Left hindlimb (tissue), 1 donor: ENCODE data around the gene COL18A1.
"Not testable (repeated sequence)": the region's sequence is repeated elsewhere in the genome, so short reads cannot be mapped to it uniquely, and the experiment has no call there.

Source experiments
- DNase-seq: peaks from one replicate; pipeline ENCODE4 v3.0.0-alpha.2; 2018

Gene COL18A1

DNA sequence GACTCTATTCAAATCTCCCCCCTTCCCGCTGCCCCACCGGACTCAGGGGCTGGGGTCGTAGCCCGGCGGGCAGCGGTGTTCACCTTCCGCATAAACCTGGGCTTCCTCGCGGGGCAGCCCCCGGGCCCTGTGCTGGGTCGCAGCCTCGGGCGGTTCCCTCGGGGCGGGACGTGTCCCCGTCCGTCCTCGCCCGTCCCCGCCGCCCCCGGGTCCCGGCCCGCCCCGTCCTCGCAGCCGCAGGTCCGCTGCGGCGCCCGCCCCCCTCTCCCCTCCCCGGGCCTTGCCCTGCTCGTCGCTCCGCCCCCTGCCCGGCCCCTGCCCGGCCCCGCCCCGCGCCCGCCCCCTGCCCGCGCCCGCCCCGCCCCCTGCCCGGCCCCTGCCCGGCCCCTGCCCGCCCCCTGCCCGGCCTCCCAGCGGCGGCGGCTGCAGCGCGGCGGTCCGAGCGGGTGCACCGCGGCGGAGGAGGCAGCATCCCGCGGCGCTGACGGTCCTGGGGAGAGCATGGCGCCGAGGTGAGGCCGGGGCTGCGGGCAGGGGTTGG is at the start of gene COL18A1:
Gene COL18A1, plus strand, starts transcription at position 436 of the 541 bp plus-strand sequence. Its CDS starts 66 bp downstream, at position 502.
- peak; percentile 83 for DNase-seq

DNA sequence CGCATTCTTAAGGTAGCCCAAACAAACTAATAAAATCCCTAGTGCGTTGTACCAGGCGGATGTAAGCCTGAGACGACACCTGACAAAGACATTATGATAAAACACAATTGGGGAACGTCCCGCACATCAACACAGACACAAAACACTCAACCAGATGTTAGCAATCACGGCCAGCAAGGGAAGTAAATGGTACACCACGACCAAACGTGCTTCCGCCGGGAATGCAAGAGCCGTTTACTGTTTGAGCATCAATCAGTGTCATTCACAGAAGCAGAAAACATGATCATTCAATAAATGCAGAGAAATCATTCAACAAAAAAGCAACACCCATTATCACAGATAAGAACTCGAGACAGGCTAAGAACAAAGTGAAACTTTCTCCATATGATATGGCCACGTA is 49.4 kb upstream of the COL18A1 start:
- no peak for DNase-seq

DNA sequence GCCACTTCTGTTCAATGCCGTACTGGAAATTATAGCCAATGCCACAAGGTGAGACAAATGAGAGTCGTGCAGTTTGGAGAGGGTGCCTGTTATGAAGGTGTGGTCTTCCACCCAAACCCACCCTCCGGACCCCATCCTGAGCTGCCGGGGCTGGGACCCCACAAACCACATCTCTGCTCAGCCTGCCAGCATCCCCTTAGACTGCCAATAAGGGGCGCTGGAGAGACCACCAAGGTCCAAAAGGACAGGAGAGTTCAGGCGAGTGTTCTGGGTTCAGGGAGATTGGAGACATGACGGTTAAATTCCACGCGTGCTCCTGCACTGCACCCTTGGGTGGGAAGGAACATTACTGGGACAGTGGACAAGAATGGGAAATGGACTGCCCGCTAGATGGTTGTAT is 48.7 kb upstream of the COL18A1 start:
- DNase-seq: no peak

DNA sequence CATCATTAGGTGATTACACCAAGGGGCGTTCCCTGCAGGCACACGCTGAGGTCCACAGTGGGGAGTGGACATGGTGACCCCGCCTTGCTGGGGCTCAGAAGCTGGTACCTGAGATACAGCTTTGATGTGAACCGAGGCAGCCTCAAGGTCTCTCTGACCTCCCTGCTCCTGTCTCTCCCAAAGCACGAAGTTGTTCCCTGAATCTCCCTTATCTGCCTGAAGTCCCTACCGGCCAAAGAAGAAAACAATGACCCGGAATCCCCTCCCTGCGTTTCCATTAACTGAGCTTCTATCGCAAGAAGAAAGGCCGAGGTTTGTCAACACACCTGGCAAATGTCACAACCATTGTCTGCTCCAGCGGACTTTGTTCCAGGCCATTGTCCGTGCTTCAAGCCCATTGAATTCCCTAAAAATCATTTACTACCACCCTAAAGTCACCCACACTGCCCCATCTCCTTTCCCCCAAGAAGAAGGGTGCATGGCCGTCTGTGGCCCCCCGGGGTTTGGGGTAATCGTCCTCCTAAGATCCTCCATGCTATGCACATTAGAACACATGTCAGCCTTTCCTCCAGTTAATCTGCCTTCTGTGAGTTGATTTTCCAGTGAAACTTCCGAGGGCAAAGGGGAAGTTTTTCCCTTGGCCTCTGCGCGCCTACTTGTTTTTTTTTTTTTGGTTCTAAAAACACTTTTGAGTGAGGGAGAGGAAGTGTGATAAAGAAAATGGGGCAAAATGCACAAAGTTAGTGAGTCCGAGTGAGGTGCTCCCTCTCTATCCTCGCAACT is 48.1 kb upstream of the COL18A1 start:
- no peak for DNase-seq

DNA sequence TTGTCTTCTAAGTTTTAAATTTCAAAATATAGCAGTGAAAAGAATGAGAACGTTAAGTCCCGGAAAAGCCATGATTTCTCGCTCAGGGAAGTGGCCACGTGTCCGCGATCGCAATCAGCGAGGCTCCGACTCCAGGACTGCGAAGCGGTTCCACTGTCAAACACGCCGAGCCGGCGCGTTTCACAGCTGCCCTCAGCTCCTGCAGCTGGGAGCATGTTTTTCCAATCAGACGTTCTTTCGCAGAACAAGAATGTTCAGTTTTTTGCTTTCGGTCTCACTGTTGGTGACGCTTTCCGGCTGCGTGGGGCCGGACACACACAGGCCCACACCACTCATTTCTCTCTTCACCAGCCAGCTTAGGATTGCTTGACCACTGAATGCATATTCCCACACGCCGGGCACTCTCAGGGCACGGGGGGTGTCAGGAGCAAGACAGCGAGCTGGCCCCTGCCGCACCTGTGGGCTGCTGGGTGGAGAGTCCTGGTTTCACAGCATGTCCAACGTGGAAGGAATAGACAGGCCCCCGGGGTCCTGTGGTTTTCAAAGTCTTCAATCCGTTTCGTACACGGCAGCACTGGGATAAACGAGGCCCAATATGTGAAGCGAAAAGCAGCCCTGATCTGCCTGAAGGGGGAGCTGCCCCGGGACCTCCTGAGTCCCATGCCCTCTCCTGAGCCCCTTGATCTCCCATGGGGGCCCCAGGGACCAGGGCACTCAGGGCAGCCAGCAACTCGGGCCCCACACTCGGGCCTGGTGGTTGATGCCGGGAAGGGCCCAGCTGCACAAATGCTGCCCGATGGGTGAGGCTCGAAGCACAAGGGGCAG is 47.3 kb upstream of the COL18A1 start:
- peak; percentile 58 for DNase-seq

DNA sequence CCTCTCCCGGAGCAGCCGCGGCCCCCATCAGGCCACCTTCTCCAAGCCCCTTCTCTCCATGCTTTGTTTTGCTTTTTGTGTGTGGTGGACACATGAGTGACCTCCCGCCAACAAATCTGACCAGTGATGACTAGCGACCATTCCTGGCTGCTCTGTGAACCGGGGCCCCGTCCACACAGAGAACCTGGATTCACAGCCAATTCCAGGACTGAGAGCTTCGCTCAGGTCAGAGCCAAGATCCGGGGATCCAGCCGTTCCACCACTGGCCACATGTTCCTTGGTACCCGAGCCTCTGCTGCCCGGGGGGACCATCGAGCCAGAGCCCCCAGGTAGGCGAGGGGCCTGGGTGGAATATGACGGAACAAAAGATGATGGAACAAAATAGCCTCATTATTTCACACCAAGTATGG is 46.7 kb upstream of the COL18A1 start:
- DNase-seq: no peak

DNA sequence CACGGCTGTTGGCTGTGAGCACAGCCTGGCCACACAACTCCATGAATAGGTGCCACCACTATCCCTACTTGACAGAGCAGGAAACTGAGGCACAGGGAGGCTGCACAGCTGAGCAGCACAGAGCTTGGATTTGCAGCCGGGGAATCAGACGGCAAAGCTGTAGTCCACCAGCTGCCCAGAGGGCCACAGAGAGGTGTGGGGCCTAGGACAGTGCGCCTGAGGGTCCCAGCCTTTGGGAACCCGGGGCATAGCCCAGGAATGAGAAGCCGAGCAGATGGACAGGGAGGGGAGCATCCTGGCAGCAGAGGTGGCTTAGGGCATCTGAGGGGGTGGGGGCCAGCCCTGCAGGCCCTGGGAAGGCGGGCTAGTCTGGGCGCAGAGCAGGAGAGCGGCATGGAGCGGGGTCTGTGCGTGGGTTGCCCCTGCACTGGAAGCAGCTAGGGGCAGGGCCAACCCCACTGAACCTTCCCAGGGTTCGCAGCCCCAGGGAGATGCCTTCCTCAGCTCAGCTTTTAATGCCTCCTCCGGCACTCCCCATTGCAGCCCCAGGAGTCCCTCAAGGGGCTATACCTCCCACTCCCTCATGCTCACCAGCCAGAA is 46.2 kb upstream of the COL18A1 start:
- no peak for DNase-seq

DNA sequence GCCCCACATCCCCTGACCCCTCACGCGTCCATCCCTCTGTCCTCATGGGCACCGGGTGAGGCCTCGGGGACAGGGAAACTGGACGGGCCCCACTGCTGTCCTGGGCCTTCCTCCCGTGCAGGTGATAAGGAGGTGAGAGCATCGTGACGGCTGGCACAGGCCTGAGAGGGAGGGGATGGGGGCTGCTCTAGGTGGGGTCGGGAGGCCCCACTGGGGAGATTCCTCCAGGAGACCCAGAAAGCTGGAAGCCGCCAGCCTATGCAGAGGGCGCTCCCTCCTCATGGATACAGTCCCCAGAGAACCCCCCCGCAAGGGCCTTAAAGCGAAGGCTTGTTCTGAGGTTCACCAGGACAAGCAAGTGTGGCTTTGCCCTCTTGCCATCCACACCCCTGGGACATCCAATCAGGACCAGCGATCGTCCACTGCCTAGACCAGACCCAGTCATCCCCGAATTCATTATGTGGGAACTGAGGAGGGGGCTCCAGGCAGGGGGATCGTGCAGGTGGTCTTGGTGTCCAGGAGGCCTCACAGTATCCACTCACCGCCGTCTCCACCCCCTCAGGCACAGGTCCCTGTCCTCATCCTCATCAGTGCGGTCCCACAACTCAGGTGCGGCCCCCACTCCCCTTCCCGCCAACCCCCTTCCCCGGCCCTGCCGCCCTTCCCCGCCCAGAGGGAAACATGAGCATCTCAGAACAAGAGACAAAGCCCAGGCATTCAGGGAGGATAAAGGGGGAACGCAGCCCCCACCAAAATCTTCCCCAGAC is 45.3 kb upstream of the COL18A1 start:
- no peak for DNase-seq

DNA sequence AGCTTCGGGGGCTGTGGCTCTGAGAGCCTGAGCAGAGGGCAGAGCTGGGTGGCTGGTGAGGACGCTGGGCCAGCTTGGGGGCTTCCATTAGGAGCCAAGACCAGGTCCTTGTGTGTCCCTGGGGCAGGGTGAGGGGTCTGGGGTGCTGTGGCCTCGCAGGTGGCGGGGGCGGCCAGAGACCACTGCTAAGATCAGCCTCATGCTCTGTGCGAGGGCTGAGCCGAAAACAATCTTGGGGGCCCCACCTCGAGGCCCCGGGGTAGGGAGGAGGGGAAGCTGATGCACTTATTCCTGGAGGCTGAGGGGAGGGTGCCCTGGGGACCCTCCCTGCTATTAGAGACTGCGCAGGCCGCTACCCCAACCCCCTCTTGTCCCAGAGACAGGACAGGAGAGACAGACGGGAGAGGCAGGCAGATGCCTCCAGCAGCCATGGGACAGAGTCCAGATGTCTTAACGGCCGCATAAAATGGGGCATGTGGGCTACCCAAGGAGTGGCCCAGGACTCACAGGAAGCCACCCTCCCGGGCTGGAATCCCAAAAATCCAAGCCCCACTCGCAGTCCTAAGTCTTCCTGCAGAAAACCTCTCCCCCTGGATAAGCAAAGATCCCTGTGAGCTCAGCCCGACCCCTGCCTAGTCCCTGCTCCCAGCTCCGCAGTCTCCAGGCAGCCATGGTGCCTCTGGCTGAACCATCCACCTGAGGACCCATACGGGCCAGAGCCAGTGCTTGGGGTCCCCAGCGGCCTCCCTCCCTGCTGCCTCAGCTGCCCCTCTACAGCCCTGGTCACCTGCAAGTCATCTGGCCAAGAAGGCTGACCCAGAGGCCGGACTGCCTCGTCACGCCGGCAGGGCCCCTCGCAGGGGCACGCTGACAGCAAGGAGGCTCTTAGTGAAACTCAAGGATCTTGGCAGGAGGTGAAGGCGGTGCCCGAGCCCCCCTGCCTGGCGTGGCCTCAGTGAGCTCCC is 43.6 kb upstream of the COL18A1 start:
- DNase-seq: no peak

DNA sequence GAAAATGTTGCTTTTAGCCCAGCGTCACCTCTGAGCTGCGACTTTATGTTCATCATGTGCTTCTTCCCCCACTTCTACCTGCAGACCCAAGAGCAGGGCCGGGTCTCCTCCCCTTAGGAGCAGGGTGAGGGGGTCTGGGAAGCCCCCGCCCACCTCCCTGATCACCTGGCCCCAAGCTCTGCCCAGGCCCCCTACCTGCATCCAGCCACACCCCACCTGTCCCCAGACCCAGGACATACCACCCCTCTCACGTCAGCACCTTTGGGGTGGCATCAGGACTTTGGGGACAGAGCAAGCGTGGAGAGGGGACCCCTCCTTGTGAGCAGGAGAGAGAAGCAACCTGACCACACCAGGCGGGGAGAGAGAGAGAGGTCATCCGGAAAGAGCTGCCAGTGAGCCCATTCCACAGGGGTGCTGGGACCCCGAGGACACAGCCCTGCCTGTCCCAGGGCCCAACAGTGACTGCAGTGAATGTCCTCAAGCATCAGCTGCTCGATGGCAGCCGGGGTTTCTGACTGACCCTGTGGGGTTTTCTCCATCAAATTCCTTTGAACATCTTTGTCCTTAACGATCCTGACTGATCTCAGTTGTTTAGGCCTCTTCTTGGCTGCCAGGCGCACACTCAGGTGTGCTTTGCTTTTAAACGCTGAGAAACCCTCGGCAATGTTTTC is 42.8 kb upstream of the COL18A1 start:
- no peak for DNase-seq

DNA sequence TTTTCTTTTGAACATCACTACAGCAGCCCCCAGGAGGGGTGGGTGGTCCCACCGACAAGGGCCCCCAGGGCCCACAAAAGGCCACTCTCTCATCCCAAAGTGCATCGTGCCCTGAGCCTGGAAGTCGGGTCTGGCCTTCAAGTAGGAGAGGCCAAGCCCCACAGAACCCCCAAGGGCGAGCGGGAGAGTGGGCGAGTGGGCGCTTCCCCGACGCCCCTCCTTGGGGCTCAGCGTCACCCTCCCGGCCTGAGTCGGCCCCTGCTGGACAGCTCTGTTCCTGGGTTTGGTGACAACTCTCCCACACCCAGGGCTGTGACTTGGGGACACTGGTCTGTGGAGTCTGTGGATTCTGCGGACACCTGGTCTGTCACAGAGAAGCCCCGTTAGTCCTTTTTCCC is 42.2 kb upstream of the COL18A1 start:
- DNase-seq: no peak

DNA sequence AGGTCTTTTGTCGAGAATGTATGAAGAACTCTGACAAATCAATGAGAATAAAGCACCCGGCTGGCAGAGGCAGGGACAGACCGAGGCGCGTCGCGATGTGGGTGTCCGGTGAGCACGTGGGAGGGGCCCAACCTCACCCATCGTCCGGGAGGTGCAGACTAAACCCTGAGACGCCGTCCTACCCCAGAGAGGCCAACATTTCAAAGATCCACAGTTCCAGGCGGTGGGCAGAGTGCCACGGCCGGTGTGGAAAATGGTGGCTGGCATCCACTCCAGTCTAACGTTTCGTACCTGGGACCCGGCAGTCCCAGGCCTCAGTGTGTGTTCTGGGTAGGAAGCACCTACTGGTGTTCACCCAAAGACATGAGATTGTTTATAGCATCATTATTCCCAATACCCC is 41.7 kb upstream of the COL18A1 start:
- not testable (repeated sequence) for DNase-seq

DNA sequence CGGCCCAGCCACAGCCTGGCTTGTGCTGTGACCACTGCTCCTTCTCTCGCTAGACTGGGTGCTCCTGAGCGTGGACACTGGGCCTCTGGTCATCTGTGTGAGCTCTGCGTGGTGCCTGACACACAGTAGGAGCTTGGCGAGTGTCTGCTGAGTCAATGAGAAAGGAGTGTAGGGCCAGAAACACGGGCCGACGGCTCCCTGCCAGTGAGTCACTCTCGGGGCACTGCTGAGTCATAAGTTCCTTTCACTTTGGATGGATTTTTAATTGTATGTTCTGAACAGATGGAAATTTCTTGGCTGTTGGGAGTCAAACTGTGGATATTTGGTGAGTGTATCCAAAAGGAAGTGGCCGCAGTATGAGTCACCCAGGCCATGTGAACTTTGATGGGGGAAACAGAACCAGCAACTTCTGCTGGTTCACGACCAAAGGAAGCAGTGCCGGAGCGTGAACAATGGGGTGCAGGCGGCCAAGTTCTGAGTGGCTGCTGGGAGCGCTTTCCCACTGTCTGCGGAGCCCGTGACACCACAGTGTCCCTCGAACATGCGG is 41.0 kb upstream of the COL18A1 start:
- DNase-seq: peak; percentile 88

DNA sequence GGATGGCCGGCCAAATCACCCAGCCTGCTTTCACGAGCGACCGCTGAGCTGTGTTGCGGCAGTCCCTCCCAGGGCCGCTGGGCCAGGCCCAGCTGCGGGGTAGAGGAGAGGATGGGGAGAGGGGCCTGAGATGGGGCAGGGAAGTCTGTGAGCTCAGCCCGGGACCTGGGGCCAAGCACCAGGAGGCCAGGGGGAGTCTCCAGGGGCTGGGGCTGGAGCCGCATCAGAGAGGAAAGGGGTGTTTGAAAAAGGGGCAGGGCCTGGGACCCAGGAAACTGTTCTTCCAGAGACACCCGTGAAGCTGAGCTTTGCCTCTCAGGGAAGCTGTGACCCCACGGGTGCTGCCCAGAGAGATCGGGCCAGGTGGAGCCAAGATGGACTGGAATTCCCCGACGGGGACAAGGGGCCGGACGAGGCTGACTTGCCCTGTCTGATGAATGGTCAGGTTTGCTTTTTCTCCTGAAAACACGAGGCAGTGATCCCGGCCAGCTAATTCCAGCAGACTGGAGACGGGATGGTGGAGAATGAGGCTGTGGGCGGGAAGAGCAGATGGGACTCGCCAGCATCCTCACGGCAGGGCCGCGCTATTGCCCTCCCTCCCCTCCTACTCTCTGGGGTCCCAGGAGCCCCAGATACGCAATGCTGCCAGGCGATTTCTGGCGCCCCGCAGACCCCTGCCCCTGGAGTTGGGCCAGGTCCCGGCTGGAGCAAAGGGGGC is 40.3 kb upstream of the COL18A1 start:
- DNase-seq: peak; percentile 82

DNA sequence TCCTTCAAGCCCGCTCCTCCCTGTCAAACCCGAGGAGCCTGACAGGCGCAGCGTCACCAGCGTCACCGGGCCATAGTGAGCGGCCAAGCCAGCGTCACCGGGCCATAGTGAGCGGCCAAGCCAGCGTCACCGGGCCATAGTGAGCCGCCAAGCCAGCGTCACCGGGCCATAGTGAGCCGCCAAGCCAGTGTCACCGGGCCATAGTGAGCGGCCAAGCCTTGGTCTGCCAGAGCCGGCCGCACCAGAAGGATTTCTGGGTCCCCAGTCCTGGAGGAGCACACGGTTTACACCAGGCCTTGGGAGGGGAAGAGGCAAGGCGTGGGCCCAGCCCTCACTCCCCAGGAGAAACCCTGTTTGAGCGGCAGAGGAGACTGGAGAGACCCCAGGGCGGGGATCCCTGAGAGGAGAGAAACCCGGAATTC is 39.8 kb upstream of the COL18A1 start:
- DNase-seq: no peak

DNA sequence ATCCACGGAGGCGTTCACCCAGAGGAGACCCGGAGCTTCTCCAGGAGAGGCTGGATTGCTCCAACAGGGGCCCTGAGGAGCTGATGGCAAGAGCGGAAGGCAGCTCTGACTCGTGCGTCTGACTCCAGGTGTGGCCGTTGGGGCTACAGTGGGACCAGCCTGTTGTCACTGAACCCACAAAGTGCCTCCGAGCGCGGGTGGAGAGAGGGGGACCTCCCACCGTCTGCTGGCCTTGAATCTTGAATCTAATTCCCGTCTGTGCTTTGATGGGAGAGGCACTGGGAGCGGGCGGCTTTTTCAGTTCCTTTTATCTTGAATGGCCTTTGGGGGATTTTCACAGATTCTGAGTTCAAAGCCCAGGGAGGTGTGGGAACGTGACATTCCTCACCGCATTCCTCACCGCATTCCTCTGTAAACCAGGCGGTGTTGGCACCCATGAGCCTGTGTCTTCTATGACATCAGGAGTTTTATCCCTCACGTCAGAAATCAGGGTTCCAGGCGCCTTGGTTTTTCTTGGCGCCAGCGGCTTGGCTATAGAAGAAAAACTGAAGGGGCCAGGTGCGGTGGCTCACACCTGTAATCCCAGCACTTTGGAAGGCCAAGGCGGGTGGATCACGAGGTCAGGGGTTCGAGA is 39.2 kb upstream of the COL18A1 start:
- DNase-seq: no peak

DNA sequence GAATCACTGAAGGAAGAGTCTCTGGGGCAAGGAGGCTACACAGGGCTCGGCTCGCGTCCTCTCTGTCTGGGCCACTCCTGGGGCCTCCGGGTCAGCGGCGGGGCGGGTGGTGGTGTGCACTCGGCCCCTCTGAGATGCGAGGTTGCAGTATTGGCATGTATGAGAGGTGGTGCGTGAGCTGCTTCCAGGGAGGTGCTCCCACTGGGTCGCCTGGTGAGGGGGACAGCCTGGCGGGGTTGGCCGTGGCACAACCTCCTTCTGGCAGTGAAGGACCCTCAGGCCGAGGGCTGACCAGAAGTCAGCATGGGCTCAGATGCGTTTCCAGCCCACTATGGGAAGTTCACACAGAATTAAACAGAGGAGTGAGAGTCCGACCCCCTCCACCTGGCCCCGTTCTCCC is 38.5 kb upstream of the COL18A1 start:
- no peak for DNase-seq

DNA sequence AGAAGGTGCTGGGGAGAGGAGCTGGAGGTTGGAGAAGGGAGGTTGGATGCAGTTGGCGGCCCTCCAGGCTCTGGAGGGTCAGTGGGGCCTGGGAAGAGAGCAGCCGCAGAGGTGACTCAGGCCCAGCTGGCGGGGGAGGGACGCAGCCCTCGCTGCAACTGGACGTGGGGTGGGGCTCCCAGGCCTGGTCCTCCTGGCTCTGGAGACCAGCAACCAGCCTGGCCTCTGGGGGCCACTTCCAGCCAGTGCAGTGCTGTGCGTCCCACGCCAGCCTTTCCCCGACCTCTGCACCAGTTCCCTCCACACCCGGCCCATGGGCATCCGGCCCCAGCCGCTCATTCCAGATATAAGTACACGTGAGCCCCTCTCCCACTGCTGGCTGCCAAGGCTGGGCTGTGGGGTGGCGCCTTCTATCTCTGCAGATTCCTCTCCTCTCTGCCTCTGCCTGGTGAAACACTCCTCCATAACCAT is 38.0 kb upstream of the COL18A1 start:
- no peak for DNase-seq
